Muscle of arm (tissue), 12 donors: Measurements from ENCODE around the gene EMC8. TPM values are rescaled to one million over a fixed set of nuclear protein-coding genes. Genes with fewer than 3 reads are reported as not detected.

ENCODE experiments used
- DNase-seq: peaks from one replicate; pipeline ENCODE4 v3.0.0-alpha.2; 2013
- polyA plus RNA-seq, 12 donors: library from polyadenylated mRNA; unstranded; fragments of 120-200 nt; gene quantifications; one replicate each; pipeline ENCODE4 v1.2.1, GENCODE V29; 2013; ENCODE audit not compliant: insufficient read length in 12 of 12

Gene EMC8
- polyA plus RNA-seq, 12 donors: 15.3 to 31.5 (median 18.9) TPM; not detected in 1

- no peak for DNase-seq
Observed at GRCh38 chr16:85759631-85760419, 39.5 kb downstream of the EMC8 start.

GRCh38 chr16:85759136-85759535 lies 40.2 kb downstream of the EMC8 start:
- no peak for DNase-seq

GRCh38 chr16:85757341-85757822 lies 42.0 kb downstream of the EMC8 start:
- no peak for DNase-seq

- no peak for DNase-seq
Observed at GRCh38 chr16:85755929-85756768, 43.2 kb downstream of the EMC8 start.

- no peak for DNase-seq
Observed at GRCh38 chr16:85754413-85754812, 44.9 kb downstream of the EMC8 start.

- DNase-seq: no peak
Observed at GRCh38 chr16:85753976-85754375, 45.4 kb downstream of the EMC8 start.

GRCh38 chr16:85753559-85753958 lies 45.8 kb downstream of the EMC8 start:
- DNase-seq: no peak

GRCh38 chr16:85752511-85753420 lies 46.6 kb downstream of the EMC8 start:
- DNase-seq: no peak

- no peak for DNase-seq
Observed at GRCh38 chr16:85751698-85752501, 47.4 kb downstream of the EMC8 start.

- DNase-seq: no peak
Observed at GRCh38 chr16:85750827-85751697, 48.3 kb downstream of the EMC8 start, which contains the start of gene C16orf74. Gene C16orf74, minus strand, starts transcription at chr16:85751096. Its CDS starts 15,879 bp downstream, at chr16:85735217.

GRCh38 chr16:85750146-85750826 lies 49.1 kb downstream of the EMC8 start:
- no peak for DNase-seq

GRCh38 chr16:85749771-85750145 lies 49.6 kb downstream of the EMC8 start:
- DNase-seq: no peak

GRCh38 chr16:85746460-85747215 lies 52.7 kb downstream of the EMC8 start:
- no peak for DNase-seq

- no peak for DNase-seq
Observed at GRCh38 chr16:85738923-85739715, 60.2 kb downstream of the EMC8 start.

GRCh38 chr16:85736921-85737320 lies 62.4 kb downstream of the EMC8 start:
- DNase-seq: no peak

GRCh38 chr16:85735946-85736345 lies 63.4 kb downstream of the EMC8 start:
- no peak for DNase-seq

- DNase-seq: no peak
Observed at GRCh38 chr16:85735225-85735635, 64.1 kb downstream of the EMC8 start.
